ENCODE results near the gene PROX1. TPM values are rescaled to one million over a fixed set of nuclear protein-coding genes. Genes with fewer than 3 reads are reported as not detected.

The PROX1 gene
- total and polyA plus RNA-seq, 2 of the 8 experiments (the other 6 are each of a cell fraction or from before 2014, with no cell fraction given) = 0.30 to 2.0 TPM

DNA sequence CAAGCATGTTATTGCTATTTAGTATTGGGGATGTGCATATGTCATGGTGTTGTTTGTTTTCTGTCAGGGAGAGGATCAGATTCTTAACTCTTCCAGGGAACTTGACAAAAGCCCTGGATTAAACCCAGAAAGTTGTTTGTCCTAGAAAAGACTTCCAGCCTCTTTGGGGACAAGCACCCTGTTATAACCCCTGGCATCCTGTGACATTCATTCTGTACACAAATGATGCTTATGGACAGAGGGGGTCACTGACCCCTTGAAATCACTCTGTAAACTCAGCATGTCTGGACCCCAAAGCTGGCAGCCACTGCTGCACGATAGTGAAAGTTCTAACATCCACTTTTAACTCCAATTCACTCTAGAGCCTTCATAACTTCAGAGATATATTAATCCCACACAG lies 81.2 kb downstream of the PROX1 start (continued):
- no peak for TF ChIP-seq CHD7 (IDR thresholded peaks at IDR 0.05; ENCODE audit: insufficient replicate concordance, low read length)
